ENCODE measurements around the gene KCNC2.

Gene KCNC2

DNA sequence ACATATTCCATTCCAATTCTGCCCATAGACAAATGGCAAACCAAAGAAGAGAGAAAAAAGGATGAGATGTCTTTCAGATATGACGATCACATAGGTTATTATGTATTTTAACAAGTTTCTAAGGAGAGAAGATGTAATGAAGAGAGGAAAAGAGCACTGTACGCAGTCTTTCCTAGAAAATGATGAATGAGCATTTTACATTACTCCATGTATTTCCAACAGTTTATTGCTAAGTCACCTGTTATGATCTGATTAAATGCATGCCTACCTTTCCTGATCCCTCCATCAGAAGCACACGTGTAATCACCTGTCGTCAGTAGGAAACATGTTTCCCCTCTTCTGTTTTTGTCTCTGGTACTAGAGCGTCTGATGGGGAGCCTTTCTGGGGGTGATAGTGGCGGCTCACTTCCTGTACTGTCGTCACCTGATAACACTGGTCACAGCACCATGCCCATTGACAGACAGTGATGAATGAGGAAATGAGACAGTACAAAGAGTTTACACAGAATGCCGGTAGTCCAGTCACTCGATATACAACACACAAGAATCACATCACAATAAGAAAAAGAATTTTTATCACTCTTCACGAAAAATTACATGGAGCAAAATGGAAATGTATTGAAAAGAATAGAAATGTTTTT, 161.6 kb downstream of the KCNC2 start:
- DNase-seq = no peak

DNA sequence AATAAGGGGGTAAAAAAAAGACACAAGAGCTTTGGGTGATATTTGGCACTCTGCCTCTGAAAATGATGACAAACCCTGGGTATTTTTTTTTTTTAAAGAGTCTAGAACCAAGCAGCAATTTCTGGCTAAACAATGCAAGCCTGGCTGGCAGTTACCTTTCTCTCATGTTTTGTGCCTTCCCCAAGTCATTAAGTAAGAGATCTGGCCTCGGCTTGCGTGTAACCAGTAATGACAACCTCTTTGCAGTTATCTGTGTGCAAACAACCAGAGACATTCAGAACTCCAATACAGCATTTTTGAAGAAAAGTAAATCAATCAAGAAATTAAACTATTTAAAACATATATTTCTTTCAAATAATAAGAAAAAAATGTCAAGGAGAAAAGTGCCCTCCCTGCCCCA, 167.5 kb downstream of the KCNC2 start:
- DNase-seq = no peak

DNA sequence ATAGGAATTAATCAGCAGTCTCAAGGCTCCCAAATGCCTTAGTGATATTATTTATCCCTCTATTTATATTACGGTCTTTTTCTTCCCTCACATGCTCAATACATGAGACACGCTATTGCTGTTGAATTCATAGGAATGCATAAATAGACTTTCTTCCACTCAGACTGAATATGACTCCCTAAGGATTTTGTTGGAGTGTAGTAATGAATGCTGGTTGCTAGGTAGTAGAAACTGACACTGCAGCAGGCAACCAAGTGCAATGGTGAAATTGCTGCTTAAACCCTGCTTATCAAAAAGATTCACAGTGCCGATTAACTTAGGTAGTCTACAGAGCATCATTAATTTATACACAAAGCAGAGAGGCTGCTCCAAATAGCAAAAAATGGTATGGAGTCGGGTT, 168.2 kb downstream of the KCNC2 start:
- DNase-seq = no peak

DNA sequence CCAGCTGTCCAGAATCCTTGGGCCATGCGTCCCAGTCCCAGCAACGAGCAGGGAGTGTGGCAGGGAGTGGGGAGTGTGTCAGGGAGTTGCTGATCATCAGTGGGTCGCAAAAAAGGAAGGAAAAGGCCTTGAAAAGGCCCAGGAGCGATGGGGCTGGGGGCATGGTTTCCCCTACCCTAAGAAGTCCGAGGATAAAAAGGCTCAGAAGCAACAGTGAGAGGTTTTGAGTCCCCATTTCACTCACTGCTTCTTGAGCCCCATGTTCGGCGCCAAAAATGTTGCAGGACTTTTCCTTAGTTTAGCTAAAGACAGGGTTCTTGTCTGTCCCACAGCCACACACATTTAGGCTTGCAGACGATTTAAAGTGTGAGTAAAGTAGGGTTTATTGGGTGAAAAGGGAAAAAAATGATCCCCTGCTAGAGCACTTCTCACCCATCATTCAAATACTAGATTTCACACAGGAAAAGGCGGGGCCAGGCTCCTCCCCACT, 189.5 kb downstream of the KCNC2 start:
- no peak for DNase-seq

DNA sequence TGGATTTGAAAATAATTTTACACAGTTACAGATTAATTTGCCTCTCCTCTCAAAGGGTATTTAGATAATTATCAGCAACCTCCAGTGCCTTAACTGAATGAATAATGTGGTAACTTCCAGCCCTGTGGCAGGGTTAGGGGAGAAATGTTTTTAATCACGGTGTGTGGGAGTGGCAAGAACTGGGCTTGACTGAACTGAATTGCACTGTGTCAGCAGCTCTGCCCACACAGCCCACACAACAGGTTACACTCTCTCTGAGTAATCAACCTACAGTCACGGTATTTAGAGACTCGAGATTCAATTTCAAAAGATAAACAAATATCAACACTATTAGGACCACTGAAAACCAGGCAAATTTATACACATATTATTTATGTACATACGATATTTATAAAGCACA, 198.5 kb downstream of the KCNC2 start:
- DNase-seq = no peak

DNA sequence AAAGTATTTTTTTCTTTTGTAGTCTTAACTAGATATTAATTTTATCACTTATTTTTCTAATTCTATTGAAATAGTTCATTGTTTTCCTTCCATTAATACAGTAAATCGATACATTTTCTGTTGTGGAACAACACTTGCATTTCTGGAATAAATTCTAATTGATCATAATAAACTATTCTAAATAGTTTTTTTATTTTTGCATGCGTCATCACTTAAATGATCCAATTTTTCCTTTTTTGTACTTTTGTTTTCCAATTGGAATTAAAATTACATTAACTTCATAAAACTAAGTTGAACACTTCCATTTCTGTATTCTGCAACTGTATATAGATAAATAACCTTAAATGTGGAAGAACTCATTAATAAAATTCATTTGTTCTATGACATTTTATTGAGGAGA, 202.5 kb downstream of the KCNC2 start:
- DNase-seq = no peak

DNA sequence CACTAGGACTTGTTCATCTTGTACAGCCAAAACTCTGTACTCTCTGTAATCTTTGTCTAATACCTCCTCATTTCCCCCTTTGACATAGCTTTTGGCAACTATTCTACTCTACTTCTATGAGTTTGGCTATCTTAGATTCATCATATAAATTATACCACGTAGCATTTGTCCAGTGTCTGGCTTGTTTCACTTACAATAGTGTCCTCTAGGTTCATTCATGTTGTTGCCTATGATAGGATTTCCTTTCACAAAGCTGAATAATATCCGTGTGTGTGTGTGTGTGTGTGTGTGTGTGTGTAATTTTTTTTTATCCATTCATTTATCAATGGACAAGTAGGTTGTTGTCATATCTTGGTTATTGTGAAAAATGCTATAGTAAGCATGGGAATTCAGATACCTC, 209.5 kb downstream of the KCNC2 start:
- DNase-seq = no peak

DNA sequence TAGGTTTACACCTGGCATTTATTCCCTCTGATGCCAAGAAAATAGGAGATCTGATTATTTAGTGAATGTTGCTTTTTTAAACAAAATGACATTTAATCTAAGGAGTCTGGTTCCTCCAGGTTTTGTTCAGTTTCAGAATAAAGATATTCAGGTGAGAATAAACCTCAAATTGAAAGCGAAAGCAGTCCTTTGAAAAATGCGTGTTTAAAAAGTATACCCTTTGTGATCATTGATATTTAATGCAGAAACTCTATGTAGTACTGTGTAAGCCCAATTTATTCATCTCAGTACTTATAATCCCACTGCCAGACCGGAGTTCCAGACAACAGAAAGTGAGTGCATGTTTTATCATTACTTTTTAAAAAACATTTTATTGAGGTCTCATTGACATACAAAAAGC, 210.2 kb downstream of the KCNC2 start:
- no peak for DNase-seq
